Lung (tissue), 12 donors: Measurements from ENCODE around the gene CKAP5. TPM values are rescaled to one million over a fixed set of nuclear protein-coding genes. Genes with fewer than 3 reads are reported as not detected.

Experiments
- ATAC-seq: fragments of 200-7000 bp; cut with Tn5 transposase; one replicate; pipeline ENCODE4 v1.9.1; 2020; ENCODE audit warnings: moderate number of reproducible peaks; ENCODE audit not compliant: insufficient read depth, low FRiP score
- DNase-seq, 3 donors: peaks; one replicate each; pipeline ENCODE4 v3.0.0-alpha.2; 2013 to 2017
- H3K27ac ChIP-seq, 2 donors: one replicate each; pipeline ENCODE4 v1.5.1; 2013; ENCODE audit warnings: mild to moderate bottlenecking in 2 of 2, moderate library complexity in 2 of 2, control low read depth in 1 of 2, inconsistent platforms in 1 of 2, low read depth in 1 of 2, low read length in 1 of 2
- H3K27me3 ChIP-seq, 3 donors: one replicate each; pipeline ENCODE4 v1.5.1; 2013; ENCODE audit warnings: low read length in 2 of 3; ENCODE audit not compliant: control insufficient read depth in 3 of 3, insufficient read depth in 3 of 3
- H3K36me3 ChIP-seq, 4 donors: one replicate each; pipeline ENCODE4 v1.5.1; 2013; ENCODE audit warnings: low read length in 4 of 4, mild to moderate bottlenecking in 1 of 4, moderate library complexity in 1 of 4; ENCODE audit not compliant: control insufficient read depth in 4 of 4, insufficient read depth in 4 of 4
- H3K4me1 ChIP-seq, 5 donors: one replicate each; pipeline ENCODE4 v1.5.1; 2013; ENCODE audit warnings: low read length in 5 of 5, mild to moderate bottlenecking in 2 of 5, moderate library complexity in 1 of 5; ENCODE audit not compliant: control insufficient read depth in 5 of 5, insufficient read depth in 5 of 5
- H3K4me3 ChIP-seq: one replicate; pipeline ENCODE4 v1.5.1; 2013; ENCODE audit warnings: mild to moderate bottlenecking, control low read depth, moderate library complexity
- H3K9ac ChIP-seq, 2 donors: one replicate each; pipeline ENCODE4 v1.5.1; 2013; ENCODE audit warnings: low read length in 2 of 2, control low read depth in 1 of 2; ENCODE audit not compliant: insufficient read depth in 1 of 2
- H3K9me3 ChIP-seq, 4 donors: one replicate each; pipeline ENCODE4 v1.5.1; 2013; ENCODE audit warnings: low read length in 3 of 4, mild to moderate bottlenecking in 1 of 4, moderate library complexity in 1 of 4; ENCODE audit not compliant: control insufficient read depth in 4 of 4, insufficient read depth in 3 of 4
- WGBS, 2 donors: extraction: QIAGEN DNeasy Blood & Tissue Kit; methylation state at CpG; one replicate each; pipeline ENCODE4 v1.1.7; 2013; 5-methylcytosine and 5-hydroxymethylcytosine counted together
- polyA plus RNA-seq, 2 donors: library from polyadenylated mRNA; stranded (reverse); fragments of 200-250 nt; gene quantifications; one replicate each; pipeline ENCODE4 v1.2.1, GENCODE V29; 2013
- total RNA-seq, 2 donors: library from RNA; depleted of rRNA in 1 of 2; stranded (reverse); fragments of >200 nt in 1 of 2; gene quantifications; one replicate each; pipeline ENCODE4 v1.2.1, GENCODE V29; 2014 to 2021
- TF ChIP-seq, protein P1 (sequence below): IDR thresholded peaks from 2 replicates; pipeline ENCODE4 v1.5.1; 2012; ENCODE audit warnings: mild to moderate bottlenecking; ENCODE audit errors: control extremely low read depth, extremely low read depth
- donor health status: control.
- donor health status: control.
- donor health status: Bipolar disorder and iron deficiency.
- donor health status: healthy.
- donor health status: DM: yes; HTN: yes; CAD: no.

CKAP5 gene
- total and polyA plus RNA-seq, 4 donors: 5.7 to 76.7 (median 32.2) TPM

DNA sequence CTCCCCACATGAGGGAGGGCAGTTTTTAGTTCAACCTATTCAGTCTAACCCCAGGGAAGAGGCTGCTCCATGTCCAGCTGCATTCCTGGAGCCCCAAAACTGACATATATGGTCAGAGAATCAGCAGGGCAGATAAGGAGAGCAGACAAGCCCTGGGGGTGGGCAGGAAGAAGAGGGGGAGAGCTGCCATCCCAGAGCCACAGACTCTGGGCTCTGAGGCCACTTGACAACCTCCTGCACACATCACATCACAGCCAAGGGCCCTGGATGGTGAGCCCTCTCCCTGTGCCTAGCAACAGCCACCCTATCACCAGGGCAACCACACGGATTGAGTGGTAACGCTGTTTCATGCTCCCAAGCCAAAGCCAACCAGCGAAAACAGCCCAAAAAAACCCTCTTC is 148.8 kb downstream of the CKAP5 start:
- H3K27ac ChIP-seq: peak overlapping the region in 1 of 2 donors; percentile 61

DNA sequence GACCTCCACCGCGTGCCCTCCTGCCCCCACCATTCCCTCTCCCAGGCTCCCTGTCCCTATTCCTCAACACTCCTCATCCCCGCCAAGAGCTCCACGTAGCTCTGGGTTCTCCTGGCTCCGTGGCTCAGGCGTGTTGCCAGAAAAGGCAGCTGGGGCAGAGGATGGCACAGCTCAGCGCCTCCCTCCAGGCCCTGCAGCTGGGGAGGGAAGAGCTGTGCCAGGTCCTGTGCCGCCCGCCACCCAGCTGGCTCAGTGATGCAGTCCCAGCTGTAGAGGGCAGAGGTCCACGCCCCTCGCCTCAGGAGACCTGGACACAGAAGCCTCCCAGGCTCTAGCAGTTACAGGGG is 149.9 kb downstream of the CKAP5 start:
- Histone ChIP-seq H3K4me3 (no peak overlapping the region), H3K27ac (peak overlapping the region in 1 of 2 donors; percentile 55), H3K4me1 (peaks cover 0 to 12% (median 4%) of the 10 kb centered on the region in 5 donors), H3K27me3 (no peaks in the 10 kb centered on the region), H3K9me3 (no peaks in the 10 kb centered on the region), H3K36me3 (peaks cover 0 to 40% (median 21%) of the 10 kb centered on the region in 4 donors), H3K9ac (no peak overlapping the region)
- TF ChIP-seq, protein P1, sequence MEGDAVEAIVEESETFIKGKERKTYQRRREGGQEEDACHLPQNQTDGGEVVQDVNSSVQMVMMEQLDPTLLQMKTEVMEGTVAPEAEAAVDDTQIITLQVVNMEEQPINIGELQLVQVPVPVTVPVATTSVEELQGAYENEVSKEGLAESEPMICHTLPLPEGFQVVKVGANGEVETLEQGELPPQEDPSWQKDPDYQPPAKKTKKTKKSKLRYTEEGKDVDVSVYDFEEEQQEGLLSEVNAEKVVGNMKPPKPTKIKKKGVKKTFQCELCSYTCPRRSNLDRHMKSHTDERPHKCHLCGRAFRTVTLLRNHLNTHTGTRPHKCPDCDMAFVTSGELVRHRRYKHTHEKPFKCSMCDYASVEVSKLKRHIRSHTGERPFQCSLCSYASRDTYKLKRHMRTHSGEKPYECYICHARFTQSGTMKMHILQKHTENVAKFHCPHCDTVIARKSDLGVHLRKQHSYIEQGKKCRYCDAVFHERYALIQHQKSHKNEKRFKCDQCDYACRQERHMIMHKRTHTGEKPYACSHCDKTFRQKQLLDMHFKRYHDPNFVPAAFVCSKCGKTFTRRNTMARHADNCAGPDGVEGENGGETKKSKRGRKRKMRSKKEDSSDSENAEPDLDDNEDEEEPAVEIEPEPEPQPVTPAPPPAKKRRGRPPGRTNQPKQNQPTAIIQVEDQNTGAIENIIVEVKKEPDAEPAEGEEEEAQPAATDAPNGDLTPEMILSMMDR: no peak
- DNase-seq (no peak), ATAC-seq (no peak)
- 87 to 94% methylated on average over 11 of the region's 11 CpGs for WGBS, 2 donors

More for the DNA sequence above, 148.8 kb downstream of the CKAP5 start:
- Histone ChIP-seq H3K4me3 (no peak overlapping the region), H3K27me3 (no peaks in the 10 kb centered on the region), H3K9ac (no peak overlapping the region), H3K36me3 (peaks cover under 1 to 35% (median 21%) of the 10 kb centered on the region in 4 donors), H3K9me3 (no peaks in the 10 kb centered on the region), H3K4me1 (peaks cover 0 to 18% (median 9%) of the 10 kb centered on the region in 5 donors)
- no peak for DNase-seq
- ATAC-seq: no peak
- 71 to 77% methylated on average over 3 of the region's 3 CpGs for WGBS, 2 donors
- TF ChIP-seq, protein P1: no peak

DNA sequence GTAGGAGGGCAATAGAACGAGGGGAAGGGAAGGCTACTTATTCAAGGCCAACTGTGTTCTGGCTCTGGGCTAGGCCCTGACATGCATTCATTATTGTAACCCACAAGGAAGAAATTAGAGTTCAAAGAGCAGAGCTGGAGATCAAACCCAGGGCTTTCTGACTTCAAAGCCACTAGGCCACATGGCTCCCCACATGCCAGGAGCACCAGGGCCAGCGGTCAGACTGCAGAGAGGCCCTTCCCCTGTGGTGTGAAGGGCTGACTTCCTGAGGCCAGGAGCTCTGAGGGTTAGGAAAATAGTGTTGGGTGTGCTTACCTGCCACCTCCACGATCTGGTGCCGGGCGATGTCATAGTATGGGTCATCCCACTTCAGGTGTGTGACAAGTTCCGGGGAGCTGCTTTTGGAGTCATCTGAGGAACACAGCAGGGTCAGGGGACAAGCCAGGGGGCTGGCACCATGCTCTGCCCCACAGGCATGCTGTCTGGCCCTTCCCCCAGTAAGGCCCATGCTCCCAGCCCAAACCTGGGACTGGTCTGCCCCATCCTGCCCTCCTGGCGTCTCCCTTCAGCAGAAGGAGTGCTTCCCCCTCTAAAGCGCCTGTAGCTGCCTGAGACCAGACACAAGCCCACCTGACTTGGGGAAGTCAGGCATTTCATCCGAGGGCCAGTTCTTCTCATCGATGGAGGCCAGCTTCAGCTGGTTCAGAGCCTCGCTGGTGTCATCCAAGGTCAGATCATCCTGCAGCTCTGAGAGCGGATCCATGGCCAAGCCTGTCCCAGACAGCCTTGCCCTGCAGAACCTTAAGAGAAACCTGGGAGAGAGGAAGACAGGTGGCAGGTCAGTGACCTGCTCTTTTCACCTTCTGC is 150.5 kb downstream of the CKAP5 start:
- Histone ChIP-seq H3K27me3 (no peaks in the 10 kb centered on the region), H3K4me3 (no peak overlapping the region), H3K27ac (peak overlapping the region in 1 of 2 donors; percentile 55), H3K4me1 (peaks cover 0 to 12% (median 4%) of the 10 kb centered on the region in 5 donors), H3K9ac (no peak overlapping the region), H3K36me3 (peaks cover 0 to 41% (median 20%) of the 10 kb centered on the region in 4 donors), H3K9me3 (no peaks in the 10 kb centered on the region)
- WGBS, 2 donors: 94 to 96% methylated on average over 12 of the region's 12 CpGs
- no peak for DNase-seq
- no peak for ATAC-seq
- TF ChIP-seq, protein P1: no peak
